Measurements from ENCODE around the gene ORC2.
A peak's percentile ranks its signal among the peaks of the same experiment; 100 is the strongest.

ORC2 gene

GRCh38 chr2:200860092-200860795 lies 103.2 kb downstream of the ORC2 start:
- no peak for TF ChIP-seq CTCF (conservative IDR thresholded peaks at IDR 0.05; ENCODE audit: low read depth, low read length)
- H3K4me1 ChIP-seq (ENCODE audit: low read depth, poor library complexity, severe bottlenecking), result peaks cover 37% of the 10 kb centered on the region
- H3K27ac ChIP-seq, result no peak overlapping the region
- H2AFZ ChIP-seq (ENCODE audit: low read depth), result no peak overlapping the region
- peaks cover 33% of the 10 kb centered on the region for H4K20me1 ChIP-seq (ENCODE audit: insufficient read depth)
- peaks cover 82% of the 10 kb centered on the region for H3K79me2 ChIP-seq (ENCODE audit: insufficient read depth, low read depth)
- no peaks in the 10 kb centered on the region for H3K27me3 ChIP-seq (ENCODE audit: insufficient read depth, low read depth)
- no peak overlapping the region for H3K9ac ChIP-seq
- peaks cover 42% of the 10 kb centered on the region; the same call in 1 of the 2 replicates for H3K36me3 ChIP-seq (ENCODE audit: insufficient read depth)
- H3K4me3 ChIP-seq (IDR thresholded peaks at IDR 0.05; ENCODE audit: insufficient read depth, low read depth, low read length), result no peak overlapping the region
- peak overlapping the region; percentile 38 for H3K4me2 ChIP-seq
